Fibroblast of villous mesenchyme (primary cell): ENCODE results near the gene RARB. TPM values are rescaled to one million over a fixed set of nuclear protein-coding genes. Genes with fewer than 3 reads are reported as not detected.

Experiments used
- DNase-seq: peaks from one replicate; pipeline ENCODE4 v3.0.0-alpha.2; 2010; ENCODE audit warnings: low read depth
- H3K4me3 ChIP-seq: 2 replicates; pipeline ENCODE4 v1.5.1; 2011; ENCODE audit warnings: low read depth, mild to moderate bottlenecking, low read length
- CTCF ChIP-seq: IDR thresholded peaks from 2 replicates; pipeline ENCODE4 v1.5.1; 2012; ENCODE audit warnings: low read depth, mild to moderate bottlenecking, low read length; ENCODE audit not compliant: insufficient read depth
- total RNA-seq: library from RNA; depleted of rRNA; stranded (reverse); fragments of >200 nt; gene quantifications from 2 replicates; pipeline ENCODE4 v1.2.3, GENCODE V29; 2012

RARB gene
- total RNA-seq, 1 donor = 21.6 TPM

DNA sequence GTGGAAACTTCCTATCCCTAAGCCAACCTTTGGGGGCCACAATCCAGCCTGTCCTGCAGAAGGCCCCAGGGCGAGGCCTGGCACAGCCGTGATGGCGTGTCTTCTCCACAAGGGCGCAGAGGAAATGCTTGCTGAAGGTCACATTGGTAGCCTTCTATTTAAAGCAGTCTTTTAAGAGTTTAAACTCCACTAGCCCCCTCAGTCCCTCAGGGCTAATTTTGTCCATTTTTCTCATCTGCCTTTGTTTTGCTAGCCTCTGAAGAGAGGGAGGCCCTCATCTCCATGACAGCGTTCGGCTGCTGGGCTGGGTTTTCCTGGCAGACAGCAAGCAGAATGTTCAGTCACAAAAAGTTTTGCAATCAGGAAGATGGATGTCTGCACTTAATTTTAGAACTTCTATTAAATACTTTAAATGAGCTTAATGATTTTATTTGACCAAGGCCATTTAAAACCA lies 40.8 kb downstream of the RARB start:
- no peak overlapping the region for H3K4me3 ChIP-seq
- peak; percentile 84 for DNase-seq
- peak; percentile 20 for TF ChIP-seq CTCF

- DNase-seq = no peak
- H3K4me3 ChIP-seq = no peak overlapping the region
- no peak for TF ChIP-seq CTCF
Observed at GRCh38 chr3:25469558-25469957, 41.5 kb downstream of the RARB start.

- DNase-seq = peak; percentile 86
- peak overlapping the region; percentile 36 for H3K4me3 ChIP-seq
- TF ChIP-seq CTCF = no peak
Observed at GRCh38 chr3:25471081-25471768, 43.2 kb downstream of the RARB start.

DNA sequence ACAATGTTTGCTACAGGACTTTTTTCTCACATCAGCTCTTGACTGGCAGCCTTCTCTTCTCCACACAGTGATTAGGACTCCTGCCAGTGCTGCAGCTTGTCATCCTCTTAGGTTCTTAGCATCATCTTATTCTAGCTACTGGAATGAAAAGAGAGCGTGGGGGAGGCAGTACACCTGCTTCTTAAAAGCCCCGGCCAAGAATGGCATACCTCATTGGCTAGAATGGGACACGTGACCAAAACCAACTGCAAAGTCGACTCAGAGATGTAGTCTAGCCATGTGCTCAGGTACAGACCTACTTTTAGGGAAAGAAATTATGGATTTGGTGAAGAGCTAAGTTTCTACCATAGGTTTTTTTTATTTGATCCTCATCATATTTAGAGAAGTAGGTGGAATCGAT lies 44.1 kb downstream of the RARB start:
- no peak for TF ChIP-seq CTCF
- no peak for DNase-seq
- H3K4me3 ChIP-seq = no peak overlapping the region

GRCh38 chr3:25472731-25473130 lies 44.7 kb downstream of the RARB start:
- no peak overlapping the region for H3K4me3 ChIP-seq
- DNase-seq = no peak
- TF ChIP-seq CTCF = no peak

GRCh38 chr3:25473246-25473645 lies 45.2 kb downstream of the RARB start:
- peak; percentile 35 for DNase-seq
- no peak for TF ChIP-seq CTCF
- H3K4me3 ChIP-seq = no peak overlapping the region

- H3K4me3 ChIP-seq = no peak overlapping the region
- no peak for TF ChIP-seq CTCF
- no peak for DNase-seq
Observed at GRCh38 chr3:25474052-25474451, 46.0 kb downstream of the RARB start.
